HG02642 (cell line): ENCODE results near the gene KIN.
"Not testable (repeated sequence)": the region's sequence is repeated elsewhere in the genome, so short reads cannot be mapped to it uniquely, and the experiment has no call there.

Source experiments
- ATAC-seq: cut with Tn5 transposase; IDR thresholded peaks from one replicate; pipeline ENCODE4 v1.9.1; 2021; ENCODE audit warnings: mild to moderate bottlenecking; ENCODE audit not compliant: unreplicated experiment, poor library complexity

The KIN gene, protein sequence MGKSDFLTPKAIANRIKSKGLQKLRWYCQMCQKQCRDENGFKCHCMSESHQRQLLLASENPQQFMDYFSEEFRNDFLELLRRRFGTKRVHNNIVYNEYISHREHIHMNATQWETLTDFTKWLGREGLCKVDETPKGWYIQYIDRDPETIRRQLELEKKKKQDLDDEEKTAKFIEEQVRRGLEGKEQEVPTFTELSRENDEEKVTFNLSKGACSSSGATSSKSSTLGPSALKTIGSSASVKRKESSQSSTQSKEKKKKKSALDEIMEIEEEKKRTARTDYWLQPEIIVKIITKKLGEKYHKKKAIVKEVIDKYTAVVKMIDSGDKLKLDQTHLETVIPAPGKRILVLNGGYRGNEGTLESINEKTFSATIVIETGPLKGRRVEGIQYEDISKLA

GRCh38 chr10:7787857-7788638, at the start of gene KIN, which contains the start of gene ATP5F1C:
Gene KIN (minus strand): TSS chr10:7787993. CDS start chr10:7787933, 60 bp downstream.
Gene ATP5F1C (plus strand): TSS chr10:7788177. CDS start chr10:7788208, 31 bp downstream.
- ATAC-seq, result peak; percentile 96

GRCh38 chr10:7836571-7836970, 48.8 kb upstream of the KIN start:
- no peak for ATAC-seq

DNA sequence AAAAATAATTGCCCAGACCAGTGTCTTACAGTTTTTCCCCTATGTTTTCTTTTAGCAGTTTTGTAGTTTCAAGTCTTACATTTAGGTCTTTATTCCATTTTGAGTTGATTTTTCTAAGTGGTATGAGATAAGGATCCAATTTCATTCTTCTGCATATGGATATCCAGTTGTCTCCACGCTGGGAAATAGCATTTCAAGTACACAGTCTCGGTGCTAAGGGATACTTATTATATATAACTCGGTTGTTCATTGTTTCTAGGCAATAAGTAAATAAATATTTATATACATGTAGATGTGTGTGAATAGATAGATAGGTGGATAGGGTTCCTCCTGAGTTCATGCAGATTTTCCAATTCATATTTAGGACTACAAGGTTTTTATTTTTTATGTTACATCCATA, 46.5 kb upstream of the KIN start:
- no peak for ATAC-seq

DNA sequence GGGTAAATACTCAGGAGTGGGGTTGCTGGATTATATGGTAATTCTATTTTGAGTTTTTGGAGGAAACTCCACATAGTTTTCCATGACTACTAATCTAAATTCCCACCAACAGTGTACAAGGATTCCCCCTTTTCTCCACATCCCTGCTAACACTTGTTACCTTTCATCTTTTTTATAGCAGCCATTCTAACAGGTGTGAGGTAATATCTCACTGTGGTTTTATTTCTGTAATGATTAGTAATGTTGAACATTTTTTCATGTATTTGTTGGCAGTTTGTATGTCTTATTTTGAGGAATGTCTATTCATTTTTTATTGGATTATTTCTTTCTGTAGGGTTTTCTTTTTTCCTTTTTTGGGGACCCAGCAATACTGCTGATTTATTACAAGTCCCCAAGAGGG, 45.4 kb upstream of the KIN start:
- ATAC-seq, result no peak

- ATAC-seq, result no peak
These were observed 44.3 kb upstream of the KIN start for GRCh38 chr10:7832060-7832459.

GRCh38 chr10:7829289-7829834, 41.6 kb upstream of the KIN start:
- ATAC-seq, result no peak

DNA sequence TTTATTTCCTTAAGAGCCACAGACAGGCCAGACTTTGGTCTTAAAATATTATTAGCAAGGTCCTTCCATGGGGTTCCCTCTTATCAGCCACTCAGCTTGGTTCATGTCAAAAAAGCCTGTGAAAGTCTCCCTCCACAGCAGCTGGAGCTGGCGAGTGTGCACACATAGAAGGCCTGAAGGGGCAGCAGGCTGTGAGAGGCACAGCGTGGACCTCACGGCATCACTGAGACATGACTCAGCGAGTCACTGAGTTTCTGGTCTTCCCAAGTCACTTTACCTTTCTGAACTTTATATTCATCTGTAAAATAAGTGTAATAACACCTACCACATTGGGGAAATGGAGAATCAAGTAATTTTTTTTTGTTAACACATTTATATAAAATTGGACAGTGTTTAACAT, 39.2 kb upstream of the KIN start:
- no peak for ATAC-seq

- ATAC-seq, result no peak
These were observed 36.5 kb upstream of the KIN start for GRCh38 chr10:7824251-7824650.

DNA sequence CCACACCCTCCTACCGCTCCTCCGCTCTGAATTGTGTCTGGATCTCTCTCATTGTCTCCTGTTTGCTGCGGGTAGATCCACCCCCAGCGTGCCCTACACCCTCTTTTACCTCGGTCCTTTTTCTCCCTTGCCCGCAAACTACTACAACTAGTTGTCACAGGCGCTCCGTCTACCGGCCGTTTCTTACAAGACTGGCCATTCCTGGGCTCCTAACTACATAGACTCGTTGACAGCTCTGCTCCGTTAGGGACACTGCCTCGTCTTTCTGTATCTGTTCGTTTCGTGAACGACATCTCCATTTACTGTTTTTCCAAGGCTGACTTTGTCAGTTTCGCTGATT, 31.3 kb upstream of the KIN start:
- peak; percentile 39 for ATAC-seq

- ATAC-seq, result peak; percentile 92
These were observed 30.7 kb upstream of the KIN start, which contains the start of gene TAF3 for GRCh38 chr10:7818295-7819120. Gene TAF3 (plus strand): TSS chr10:7818505. CDS start chr10:7818710, 205 bp downstream.

DNA sequence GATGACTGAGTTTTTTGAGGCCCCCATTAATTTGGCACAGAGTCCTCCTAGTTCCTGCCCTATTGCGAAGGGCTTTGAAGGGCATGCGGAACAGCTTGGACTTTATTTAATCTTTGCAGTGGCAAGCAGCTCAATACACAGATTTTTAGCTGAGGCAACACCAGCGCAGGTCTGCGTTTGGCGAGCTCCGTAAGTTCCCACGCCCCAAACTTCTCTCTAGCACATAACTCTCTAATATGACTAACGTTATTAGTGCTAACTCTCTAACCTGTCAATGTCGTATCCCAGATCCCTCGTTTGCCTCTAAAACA, 30.1 kb upstream of the KIN start:
- ATAC-seq, result no peak

DNA sequence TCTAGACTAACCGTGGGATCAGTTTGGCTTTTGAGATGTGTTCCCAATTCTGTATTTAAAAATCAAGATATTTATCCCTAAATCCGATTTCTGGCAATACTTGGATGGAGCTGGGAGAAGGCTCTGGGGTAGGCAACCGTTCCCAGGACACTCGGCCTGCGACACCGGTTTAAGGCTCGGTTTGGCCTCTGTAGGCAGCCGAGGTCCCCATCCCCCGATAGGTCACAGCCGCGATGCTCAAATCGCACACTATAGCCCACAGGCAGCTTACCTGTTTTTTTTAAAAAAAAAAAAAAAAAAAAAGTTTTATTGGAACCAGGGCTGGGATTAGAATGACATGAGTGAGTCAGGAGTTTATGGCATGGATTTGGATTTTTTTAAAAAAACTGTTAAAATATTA, 29.8 kb upstream of the KIN start:
- ATAC-seq, result no peak

DNA sequence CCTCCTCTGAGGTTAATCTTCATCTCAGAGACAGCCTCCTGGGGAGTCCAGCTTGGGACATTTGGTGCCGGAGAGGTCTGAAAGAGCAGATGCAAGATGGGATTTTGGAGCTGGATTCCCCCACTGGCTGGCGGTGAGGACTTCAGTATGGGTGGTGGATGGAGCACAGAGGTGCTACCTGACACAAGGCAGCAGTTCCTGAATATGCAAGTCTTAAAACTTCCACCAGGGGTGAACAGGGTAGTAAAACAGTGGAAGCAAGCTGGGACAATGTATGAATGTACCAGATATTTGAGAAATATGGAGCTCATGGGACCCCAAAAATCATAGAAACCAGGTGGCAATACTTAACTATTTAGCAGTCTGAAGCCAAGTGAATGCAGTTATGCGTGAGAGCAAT, 25.7 kb upstream of the KIN start:
- ATAC-seq, result no peak

GRCh38 chr10:7811743-7812142, 23.9 kb upstream of the KIN start:
- not testable (repeated sequence) for ATAC-seq

GRCh38 chr10:7811000-7811399, 23.2 kb upstream of the KIN start:
- no peak for ATAC-seq

DNA sequence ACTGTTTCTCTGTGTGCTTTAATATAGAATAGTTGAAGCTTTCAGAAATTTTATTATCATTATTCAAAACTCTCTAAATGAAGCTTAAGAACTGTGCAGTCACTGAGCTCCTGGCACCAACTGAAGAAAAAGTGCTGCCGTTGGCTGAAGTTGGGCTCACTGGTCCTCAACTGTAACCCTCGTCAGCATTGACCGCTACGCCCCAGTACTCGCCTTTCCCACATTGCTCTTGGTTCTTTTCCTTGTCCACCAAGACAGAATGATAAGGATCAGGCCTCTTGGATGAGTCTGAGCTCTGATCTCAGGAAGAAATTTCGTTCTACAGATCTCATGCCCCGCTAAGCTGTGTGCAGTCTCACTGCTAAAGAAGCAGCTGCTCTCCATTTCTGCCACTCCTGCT, 22.6 kb upstream of the KIN start:
- ATAC-seq, result no peak

- no peak for ATAC-seq
These were observed 21.0 kb upstream of the KIN start for GRCh38 chr10:7808686-7809267.

GRCh38 chr10:7804741-7805140, 16.9 kb upstream of the KIN start:
- ATAC-seq, result no peak

GRCh38 chr10:7804216-7804615, 16.4 kb upstream of the KIN start:
- ATAC-seq, result no peak

GRCh38 chr10:7802606-7803005, 14.8 kb upstream of the KIN start:
- ATAC-seq, result no peak
